Breast epithelium (tissue), 3 donors: ENCODE results near the gene KLC3.

Experiments used
- CTCF ChIP-seq, 3 donors: fragments of 450-650 bp; IDR thresholded peaks; one replicate each; pipeline ENCODE4 v1.5.1; 2016 to 2017; ENCODE audit warnings: antibody characterized with exemption in 3 of 3, mild to moderate bottlenecking in 3 of 3, moderate library complexity in 3 of 3
- POLR2A ChIP-seq: fragments of 450-650 bp; IDR thresholded peaks from one replicate; pipeline ENCODE4 v1.6.1; 2016; ENCODE audit warnings: antibody characterized with exemption, mild to moderate bottlenecking, moderate library complexity
- POLR2AphosphoS5 ChIP-seq, 3 donors: sonication (generic); formaldehyde crosslinking; IDR thresholded peaks; one replicate each; pipeline ENCODE4 v1.6.1; 2017; ENCODE audit warnings: antibody characterized with exemption in 3 of 3

GRCh38 chr19:45382426-45382825 is 41.9 kb downstream of the KLC3 start:
- no peak for TF ChIP-seq CTCF (IDR thresholded peaks at IDR 0.05)
- no peak for TF ChIP-seq POLR2A
- no peak for TF ChIP-seq POLR2AphosphoS5 (IDR thresholded peaks at IDR 0.05)
